Measurements from ENCODE around the gene KBTBD13.

The KBTBD13 gene

DNA sequence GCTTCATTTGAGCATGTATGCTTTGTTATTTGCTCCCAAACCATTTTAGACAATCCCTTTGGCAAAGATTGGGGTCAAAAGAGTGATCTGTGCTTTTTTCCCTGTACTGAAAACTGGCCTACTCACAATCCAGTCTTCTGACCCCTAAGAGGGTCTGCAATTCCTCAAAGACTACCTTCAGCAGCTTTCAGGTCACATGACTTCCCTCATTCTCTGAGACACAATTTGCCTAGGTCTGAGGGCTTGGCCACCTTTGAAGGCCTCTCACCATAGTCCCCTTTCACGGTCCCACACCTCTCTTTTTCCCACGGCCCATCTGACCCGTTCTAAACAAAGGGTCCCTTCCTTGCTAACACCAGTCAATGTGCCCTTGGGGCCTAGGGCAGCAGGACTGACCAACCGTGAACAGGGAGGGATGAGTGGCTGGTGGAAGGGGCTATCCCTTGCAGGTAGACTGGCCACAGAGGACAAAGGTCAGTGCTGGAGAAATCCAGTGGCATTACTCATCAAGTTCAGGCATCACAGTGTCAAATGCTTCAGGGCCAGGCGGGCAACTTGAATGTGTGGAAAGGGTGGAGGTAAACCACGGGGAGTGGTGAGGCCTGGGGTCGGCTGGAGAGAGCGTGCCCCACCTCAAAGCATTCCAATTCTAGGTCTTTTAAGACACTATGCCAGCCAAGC is 19.5 kb upstream of the KBTBD13 start:
- TF ChIP-seq, protein P1, sequence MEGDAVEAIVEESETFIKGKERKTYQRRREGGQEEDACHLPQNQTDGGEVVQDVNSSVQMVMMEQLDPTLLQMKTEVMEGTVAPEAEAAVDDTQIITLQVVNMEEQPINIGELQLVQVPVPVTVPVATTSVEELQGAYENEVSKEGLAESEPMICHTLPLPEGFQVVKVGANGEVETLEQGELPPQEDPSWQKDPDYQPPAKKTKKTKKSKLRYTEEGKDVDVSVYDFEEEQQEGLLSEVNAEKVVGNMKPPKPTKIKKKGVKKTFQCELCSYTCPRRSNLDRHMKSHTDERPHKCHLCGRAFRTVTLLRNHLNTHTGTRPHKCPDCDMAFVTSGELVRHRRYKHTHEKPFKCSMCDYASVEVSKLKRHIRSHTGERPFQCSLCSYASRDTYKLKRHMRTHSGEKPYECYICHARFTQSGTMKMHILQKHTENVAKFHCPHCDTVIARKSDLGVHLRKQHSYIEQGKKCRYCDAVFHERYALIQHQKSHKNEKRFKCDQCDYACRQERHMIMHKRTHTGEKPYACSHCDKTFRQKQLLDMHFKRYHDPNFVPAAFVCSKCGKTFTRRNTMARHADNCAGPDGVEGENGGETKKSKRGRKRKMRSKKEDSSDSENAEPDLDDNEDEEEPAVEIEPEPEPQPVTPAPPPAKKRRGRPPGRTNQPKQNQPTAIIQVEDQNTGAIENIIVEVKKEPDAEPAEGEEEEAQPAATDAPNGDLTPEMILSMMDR (IDR thresholded peaks at IDR 0.05; ENCODE audit: control insufficient read depth, extremely low read depth, insufficient read depth), result no peak
- no peak for DNase-seq (ENCODE audit: low read depth)
- no peak overlapping the region for H3K4me3 ChIP-seq (ENCODE audit: low read depth, low read length)

DNA sequence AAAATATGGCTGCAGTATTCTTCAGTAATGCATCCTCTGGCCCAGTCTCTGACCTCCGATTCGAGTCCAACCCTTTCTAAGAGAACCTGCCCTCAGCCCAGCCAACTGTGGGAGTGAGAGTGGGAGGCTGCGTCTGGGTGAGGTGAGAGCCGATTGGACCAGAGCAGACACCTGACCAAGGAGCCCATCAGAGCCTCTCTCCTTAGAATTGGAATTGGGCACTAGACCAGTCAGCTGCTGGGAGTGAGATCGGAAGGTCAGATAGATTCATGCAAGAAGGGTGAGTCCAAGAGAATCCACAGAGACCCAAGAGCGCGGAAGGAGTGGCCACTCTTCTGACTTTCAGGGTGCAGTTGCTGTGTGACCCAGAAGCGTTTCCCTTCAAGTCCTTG is 19.0 kb upstream of the KBTBD13 start:
- DNase-seq (ENCODE audit: low read depth), result no peak
- no peak overlapping the region for H3K4me3 ChIP-seq (ENCODE audit: low read depth, low read length)
- TF ChIP-seq, protein P1 (IDR thresholded peaks at IDR 0.05; ENCODE audit: control insufficient read depth, extremely low read depth, insufficient read depth), result no peak

DNA sequence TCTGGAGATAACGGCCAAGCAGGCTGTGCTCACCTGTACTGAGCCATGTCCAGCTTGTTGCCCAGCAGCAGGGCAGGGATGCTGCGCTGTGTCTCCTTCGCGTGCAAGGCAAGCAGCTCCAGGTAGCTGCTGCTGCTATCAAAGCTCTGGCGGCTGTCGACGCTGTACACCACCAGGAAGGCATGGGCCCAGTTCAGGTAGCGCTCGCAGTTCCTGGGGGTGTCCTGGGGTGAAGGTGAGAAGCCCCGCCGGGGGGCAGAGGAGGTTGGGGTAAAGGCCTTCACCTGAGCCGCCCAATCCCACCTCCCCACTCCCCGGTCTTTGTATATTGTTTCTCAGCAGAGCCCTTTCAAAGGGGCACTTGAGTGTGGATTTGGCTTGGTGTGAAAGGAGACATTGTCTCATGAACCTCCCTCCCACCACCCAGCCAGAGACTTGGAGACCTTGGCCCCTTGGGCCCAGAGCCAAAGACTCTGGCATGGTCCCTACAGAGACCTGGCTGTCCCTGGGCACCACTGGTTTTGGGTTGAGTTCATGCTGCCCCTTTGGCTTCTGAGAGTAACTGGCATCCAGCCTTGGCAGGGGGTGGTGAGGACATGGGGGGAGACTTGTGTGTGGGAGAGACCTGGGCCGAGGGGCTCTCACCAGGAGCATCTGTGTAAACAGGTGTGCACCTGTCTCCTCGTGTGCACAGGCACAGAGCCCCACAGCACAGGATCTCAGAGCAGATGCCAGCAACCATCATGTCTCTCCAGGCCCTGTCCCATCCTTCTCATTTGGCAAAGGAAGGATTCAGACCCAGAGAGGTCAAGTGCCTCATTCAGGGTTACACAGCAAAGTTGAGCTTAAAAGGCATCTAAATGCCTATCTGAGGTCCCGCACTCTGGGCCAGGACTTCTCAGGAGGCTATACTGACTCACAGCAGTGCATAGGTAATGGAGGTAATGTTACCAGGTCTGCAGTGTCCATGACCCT is 17.9 kb upstream of the KBTBD13 start:
- H3K4me3 ChIP-seq (ENCODE audit: low read depth, low read length), result no peak overlapping the region
- TF ChIP-seq, protein P1 (IDR thresholded peaks at IDR 0.05; ENCODE audit: control insufficient read depth, extremely low read depth, insufficient read depth), result no peak
- DNase-seq (ENCODE audit: low read depth), result no peak

DNA sequence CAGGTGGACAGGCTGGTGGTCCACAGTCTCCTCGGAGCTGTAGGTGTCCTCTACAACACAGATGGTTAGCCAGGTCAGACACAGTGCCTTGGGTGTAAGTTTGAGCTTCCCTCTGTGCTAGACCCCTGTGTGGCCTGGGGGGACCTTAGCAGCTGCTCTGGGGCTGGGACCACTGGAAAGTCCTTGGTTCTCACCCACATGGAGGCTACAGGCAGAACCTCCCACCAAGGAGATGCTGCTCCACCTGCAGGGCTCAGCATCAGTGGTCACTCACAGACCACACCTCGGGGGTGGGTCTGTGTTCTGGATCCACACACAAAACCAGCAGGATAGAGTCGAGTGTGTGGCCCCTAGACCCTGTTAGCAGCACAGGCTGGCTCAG is 17.2 kb upstream of the KBTBD13 start:
- H3K4me3 ChIP-seq (ENCODE audit: low read depth, low read length), result no peak overlapping the region
- DNase-seq (ENCODE audit: low read depth), result no peak
- TF ChIP-seq, protein P1 (IDR thresholded peaks at IDR 0.05; ENCODE audit: control insufficient read depth, extremely low read depth, insufficient read depth), result no peak

DNA sequence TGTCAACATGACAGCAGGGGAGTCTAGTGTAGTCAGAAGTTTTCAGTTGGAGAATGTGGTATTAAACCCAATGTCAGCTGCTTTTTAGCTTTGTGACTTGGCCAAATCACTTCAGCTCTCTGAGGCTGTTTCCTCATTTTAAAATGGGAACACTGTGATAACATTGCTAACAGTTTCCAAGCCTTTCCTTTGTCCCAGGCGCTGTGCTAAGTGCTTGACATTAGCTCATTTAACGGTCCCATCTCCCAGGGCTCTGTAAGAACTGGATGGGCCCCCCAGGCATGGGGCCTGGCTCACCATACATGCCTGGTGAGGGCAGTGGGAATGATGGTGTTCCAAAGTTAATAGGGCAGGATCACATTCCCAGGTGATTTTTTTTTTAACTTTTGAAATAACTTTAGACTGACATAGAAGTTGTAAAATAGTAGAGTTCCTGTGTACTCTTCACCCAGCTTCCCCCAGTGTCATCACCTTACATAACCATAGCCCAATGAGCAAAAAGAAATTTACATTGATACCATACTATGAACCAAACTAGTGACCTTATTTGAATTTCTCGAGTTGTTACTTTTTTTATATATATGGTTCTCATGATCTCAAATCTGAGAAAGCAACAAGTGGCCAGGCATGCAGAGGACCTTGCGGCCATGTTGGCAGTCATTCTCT is 16.5 kb upstream of the KBTBD13 start:
- no peak for DNase-seq (ENCODE audit: low read depth)
- TF ChIP-seq, protein P1 (IDR thresholded peaks at IDR 0.05; ENCODE audit: control insufficient read depth, extremely low read depth, insufficient read depth), result no peak

DNA sequence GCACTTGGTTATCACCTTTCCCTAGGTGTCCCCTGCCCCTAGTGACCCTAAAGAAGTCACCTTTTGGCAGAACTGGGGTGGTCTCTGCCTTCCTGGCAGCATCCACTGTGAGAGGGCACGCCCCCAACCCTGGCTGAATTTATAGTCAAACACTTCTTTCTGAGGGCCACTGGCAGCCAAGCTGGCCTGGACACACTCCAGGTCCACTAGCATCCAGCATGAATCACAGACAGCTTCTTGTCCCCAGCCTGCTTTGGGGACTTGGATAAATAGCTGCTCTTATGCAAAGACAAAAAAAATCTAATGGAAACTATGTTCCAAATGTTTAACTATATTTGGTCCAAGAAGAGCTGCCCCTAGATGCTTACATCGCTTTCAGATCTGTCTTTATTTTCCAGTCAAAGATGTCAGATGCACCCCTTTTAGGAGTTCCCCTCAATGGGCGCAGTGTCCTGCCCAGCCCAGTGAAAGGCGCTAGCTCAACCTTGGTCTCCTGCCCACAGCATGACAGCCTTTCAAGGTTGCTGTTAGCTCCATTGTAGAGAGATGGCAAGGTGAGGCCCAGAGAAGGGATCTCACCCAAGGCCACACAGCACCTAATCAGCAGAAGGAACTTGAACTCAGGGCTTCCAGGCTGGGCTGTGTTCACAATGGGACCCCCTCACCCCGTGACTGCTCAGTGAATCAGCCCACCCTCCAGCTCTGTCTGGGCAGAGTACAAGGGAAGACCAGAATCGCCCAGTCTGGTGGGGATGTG is 15.7 kb upstream of the KBTBD13 start:
- H3K4me3 ChIP-seq (ENCODE audit: low read depth, low read length), result no peak overlapping the region
- TF ChIP-seq, protein P1 (IDR thresholded peaks at IDR 0.05; ENCODE audit: control insufficient read depth, extremely low read depth, insufficient read depth), result no peak
- no peak for DNase-seq (ENCODE audit: low read depth)

More for the DNA sequence above, 16.5 kb upstream of the KBTBD13 start:
- H3K4me3 ChIP-seq (ENCODE audit: low read depth, low read length), result no peak overlapping the region

All from LNCaP clone FGC (cell line).